ENCODE data around the gene CEACAM3. TPM values are rescaled to one million over a fixed set of nuclear protein-coding genes. Genes with fewer than 3 reads are reported as not detected.

The CEACAM3 gene
- total and polyA plus RNA-seq, 9 of the 15 experiments (the other 6 are each of a cell fraction or from before 2014, with no cell fraction given) = not detected

GRCh38 chr19:41860419-41861115, 64.2 kb downstream of the CEACAM3 start (continued):
- TF ChIP-seq MGA (IDR thresholded peaks at IDR 0.05) = no peak
- no peak for TF ChIP-seq SMAD4 (CRISPR knock-in tag; conservative IDR thresholded peaks at IDR 0.05)
- TF ChIP-seq EZH2 (IDR thresholded peaks at IDR 0.05; ENCODE audit: borderline replicate concordance, low read depth, low read length) = no peak
- 0 out of 4 replicates have a peak, but pooled peaks of 1 of the 2 experiments have one; percentile 29 for TF ChIP-seq TBL1XR1 (IDR thresholded peaks at IDR 0.05; ENCODE audit: low read length in 2 of 2)
- no peak for TF ChIP-seq FOXA1 (IDR thresholded peaks at IDR 0.05; ENCODE audit: borderline replicate concordance)
- TF ChIP-seq ZC3H4 (CRISPR knock-in tag; IDR thresholded peaks at IDR 0.05; ENCODE audit: borderline replicate concordance) = 0 out of 2 replicates have a peak, but pooled peaks have one; percentile 62
- peak; percentile 2 for TF ChIP-seq MAX (CRISPR knock-in tag; IDR thresholded peaks at IDR 0.05)
- TF ChIP-seq ZNF197 (CRISPR knock-in tag; IDR thresholded peaks at IDR 0.05; ENCODE audit: low read depth) = no peak
- no peak for TF ChIP-seq ZNF668 (CRISPR knock-in tag; IDR thresholded peaks at IDR 0.05)
- TF ChIP-seq CTCFL (IDR thresholded peaks at IDR 0.05; ENCODE audit: borderline replicate concordance, insufficient read depth, low read depth, low read length, poor library complexity, severe bottlenecking) = no peak

All from K562 (cell line).